Endothelial cell of umbilical vein (primary cell): ENCODE measurements around the gene B4GALT5. TPM values are rescaled to one million over a fixed set of nuclear protein-coding genes. Genes with fewer than 3 reads are reported as not detected.

Experiments
- BruUV-seq: library from RNA; stranded (reverse); fragments of 400-500 nt; replicated peaks from 2 replicates; lab custom pipeline; 2021; lab: Mats Ljungman, UMichigan
- CTCF ChIA-PET: fragments of 300-600, 350-600 bp; sonication (Branson Sonifier 250); formaldehyde crosslinking; loops from one replicate; lab custom pipeline; 2021; ENCODE audit warnings: antibody characterized with exemption, inconsistent platforms; lab: Charles Lee
- POLR2A ChIA-PET: fragments of 300-600, 350-600 bp; sonication (Branson Sonifier 250); formaldehyde crosslinking; loops from one replicate; lab custom pipeline; 2021; ENCODE audit warnings: antibody characterized with exemption, inconsistent platforms; lab: Charles Lee
- DNase-seq: peaks from one replicate; pipeline ENCODE4 v3.0.0-alpha.2; 2011; ENCODE audit warnings: low read depth, low spot score
- FAIRE-seq: peaks from 2 replicates; lab custom pipeline; 2011; peaks lifted over from hg19 to GRCh38; lab: Jason Lieb, UNC
- H2AFZ ChIP-seq: 2 replicates; pipeline ENCODE4 v1.6.0; 2012; ENCODE audit warnings: low read depth, low read length, control low read depth, inconsistent platforms
- H3K27ac ChIP-seq: 2 replicates; pipeline ENCODE4 v1.5.1; 2011; ENCODE audit warnings: low read depth, mild to moderate bottlenecking, control low read depth, low read length, moderate library complexity; ENCODE audit not compliant: insufficient read depth
- H3K27me3 ChIP-seq, 2 experiments: 2 replicates each; pipeline versions ENCODE4 v1.6.0 to v1.6.1; 2011; ENCODE audit warnings: low read length in 2 of 2, mixed read lengths in 1 of 2; ENCODE audit not compliant: control insufficient read depth in 2 of 2, insufficient read depth in 2 of 2
- H3K36me3 ChIP-seq, 2 experiments: 2 replicates in 1 of 2; 3 replicates in 1 of 2; pipeline ENCODE4 v1.5.1; 2011; ENCODE audit warnings: low read length in 2 of 2, mild to moderate bottlenecking in 1 of 2, moderate library complexity in 1 of 2; ENCODE audit not compliant: control insufficient read depth in 2 of 2, insufficient read depth in 2 of 2; ENCODE audit errors: extremely low read depth in 1 of 2
- H3K4me1 ChIP-seq: 3 replicates; pipeline ENCODE4 v1.5.1; 2011; ENCODE audit warnings: mild to moderate bottlenecking, low read length; ENCODE audit not compliant: control insufficient read depth, insufficient read depth; ENCODE audit errors: extremely low read depth
- H3K4me2 ChIP-seq: 2 replicates; pipeline ENCODE4 v1.6.1; 2011; ENCODE audit warnings: low read length, control low read depth, mixed read lengths; ENCODE audit not compliant: insufficient read depth
- H3K4me3 ChIP-seq, 3 experiments: fragments of 200-600 bp in 1 of 3; sonication (generic), shearing (Covaris generic) in 1 of 3; replicated peaks in 1 of 3; 2 replicates each; pipeline ENCODE4 v1.5.1; 2011 to 2016; ENCODE audit warnings: control low read depth in 3 of 3, low read length in 3 of 3, mild to moderate bottlenecking in 2 of 3, inconsistent platforms in 1 of 3, low read depth in 1 of 3, moderate library complexity in 1 of 3; ENCODE audit not compliant: insufficient read depth in 1 of 3
- H3K79me2 ChIP-seq: 2 replicates; pipeline ENCODE4 v1.6.0; 2012; ENCODE audit warnings: low read length, inconsistent platforms; ENCODE audit not compliant: control insufficient read depth, insufficient read depth
- H3K9ac ChIP-seq: replicated peaks from 2 replicates; pipeline ENCODE3; 2011; ENCODE audit warnings: low read length, control low read depth; ENCODE audit not compliant: insufficient read depth; ENCODE audit errors: extremely low read depth
- H3K9me1 ChIP-seq: replicated peaks from 3 replicates; pipeline ENCODE4 v1.6.0; 2011; ENCODE audit warnings: mild to moderate bottlenecking, low read length; ENCODE audit not compliant: control insufficient read depth, insufficient read depth; ENCODE audit errors: extremely low read depth
- H3K9me3 ChIP-seq: replicated peaks from 2 replicates; pipeline ENCODE4 v1.5.1; 2012; ENCODE audit warnings: low read length, inconsistent platforms; ENCODE audit not compliant: control insufficient read depth, insufficient read depth
- H4K20me1 ChIP-seq: replicated peaks from 2 replicates; pipeline ENCODE3; 2011; ENCODE audit warnings: mild to moderate bottlenecking, low read length; ENCODE audit not compliant: control insufficient read depth, insufficient read depth; ENCODE audit errors: extremely low read depth
- EZH2 ChIP-seq: IDR thresholded peaks from 2 replicates; pipeline ENCODE4 v1.6.1; 2012; ENCODE audit warnings: borderline replicate concordance, low read depth, mild to moderate bottlenecking, moderate library complexity, low read length, inconsistent platforms; ENCODE audit not compliant: severe bottlenecking
- FOS ChIP-seq: IDR thresholded peaks from 2 replicates; pipeline ENCODE4 v1.6.1; 2011; ENCODE audit warnings: mild to moderate bottlenecking, low read length, moderate library complexity, borderline replicate concordance; ENCODE audit not compliant: insufficient read depth
- GATA2 ChIP-seq: IDR thresholded peaks from 2 replicates; pipeline ENCODE4 v1.7.0; 2011; ENCODE audit warnings: low read depth, mild to moderate bottlenecking, moderate library complexity, mixed read lengths, low read length; ENCODE audit not compliant: insufficient read length, insufficient read depth
- JUN ChIP-seq: IDR thresholded peaks from 2 replicates; pipeline ENCODE4 v1.6.1; 2011; ENCODE audit warnings: borderline replicate concordance, low read depth; ENCODE audit not compliant: insufficient read length, insufficient read depth
- MYC ChIP-seq: IDR thresholded peaks from one replicate; pipeline ENCODE4 v1.6.1; 2011; ENCODE audit warnings: mild to moderate bottlenecking, low read depth, low read length
- POLR2A ChIP-seq: IDR thresholded peaks from 2 replicates; pipeline ENCODE4 v1.6.1; 2012; ENCODE audit warnings: low read depth, mild to moderate bottlenecking, control low read depth, low read length
- POLR2AphosphoS5 ChIP-seq: IDR thresholded peaks from 2 replicates; pipeline ENCODE4 v1.6.1; 2012; ENCODE audit warnings: low read depth, mild to moderate bottlenecking, control low read depth, low read length, moderate library complexity; ENCODE audit not compliant: insufficient read depth
- dilution Hi-C: fragments of 300-500 bp; cut with MboI; formaldehyde crosslinking; loops from one replicate; pipeline ENCODE4 v1.15.0; 2019; ENCODE audit warnings: low sequenced_read_pairs; ENCODE audit not compliant: extremely low pct_ligation_motif_present
- intact Hi-C: fragments of 100-400 bp; cut with micrococcal nuclease; formaldehyde crosslinking; loops from one replicate; pipeline ENCODE4 v1.10.0; 2022
- polyA plus RNA-seq, 4 experiments: library from polyadenylated mRNA; depleted of rRNA in 3 of 4; stranded (reverse) in 3 of 4; unstranded in 1 of 4; fragments of >200 nt; gene quantifications; 2 replicates each; pipeline versions ENCODE4 v1.2.1 to v1.2.3, GENCODE V29; 2011 to 2012; ENCODE audit warnings: missing spikeins in 1 of 4
- total RNA-seq: library from RNA; stranded (reverse); gene quantifications from 2 replicates; pipeline ENCODE4 v1.2.3, GENCODE V29; 2021
- TF ChIP-seq, protein P1 (sequence below): IDR thresholded peaks from 2 replicates; pipeline ENCODE4 v1.6.1; 2011; ENCODE audit not compliant: insufficient read depth, insufficient read length
- TF ChIP-seq, protein P2 (sequence below), 2 donors: IDR thresholded peaks; 1 replicate in 1 of 2; 2 replicates in 1 of 2; pipeline ENCODE4 v1.5.1; 2011; ENCODE audit warnings: low read length in 2 of 2, mild to moderate bottlenecking in 2 of 2, moderate library complexity in 2 of 2, control low read depth in 1 of 2, inconsistent platforms in 1 of 2, low read depth in 1 of 2; ENCODE audit not compliant: insufficient read depth in 1 of 2; ENCODE audit errors: extremely low read depth in 1 of 2

Gene B4GALT5
- total and polyA plus RNA-seq, 2 donors (not counting 3 experiments of a cell fraction or from before 2014, with no cell fraction given), result 54.4 to 70.1 TPM

GRCh38 chr20:49668181-49668877, 45.3 kb downstream of the B4GALT5 start:
- BruUV-seq, result no TSS peak
- dilution Hi-C loops, result loop anchor here (25.0 kb wide), 1 partner anchor 169 kb away; no protein-coding TSS in a partner anchor
- POLR2A ChIA-PET, result interaction anchor here (0.6 to 0.9 kb wide), 2 partner anchors 122 to 143 kb away, joined by 3 to 5 read pairs; no protein-coding TSS in a partner anchor

More at GRCh38 chr20:49668181-49668877, 45.3 kb downstream of the B4GALT5 start:
- Histone ChIP-seq H3K9ac (no peak overlapping the region), H3K36me3 (peaks cover 0 to 2% of the 10 kb centered on the region in 2 experiments), H2AFZ (no peak overlapping the region), H3K27ac (no peak overlapping the region), H3K4me2 (no peak overlapping the region), H3K79me2 (peaks cover 94% of the 10 kb centered on the region), H4K20me1 (peaks cover 24% of the 10 kb centered on the region), H3K9me3 (no peaks in the 10 kb centered on the region), H3K27me3 (no peaks in the 10 kb centered on the region), H3K4me3 (no peak overlapping the region), H3K9me1 (no peaks in the 10 kb centered on the region), H3K4me1 (no peaks in the 10 kb centered on the region)
- intact Hi-C loops, result no loop called here
- no peak for FAIRE-seq
- CTCF ChIA-PET, result interaction anchor here (1.5 to 1.9 kb wide), 3 partner anchors 11 to 19 kb away, joined by 4 to 13 read pairs (median 4); no protein-coding TSS in a partner anchor
- no peak for DNase-seq
- TF ChIP-seq, protein P1, sequence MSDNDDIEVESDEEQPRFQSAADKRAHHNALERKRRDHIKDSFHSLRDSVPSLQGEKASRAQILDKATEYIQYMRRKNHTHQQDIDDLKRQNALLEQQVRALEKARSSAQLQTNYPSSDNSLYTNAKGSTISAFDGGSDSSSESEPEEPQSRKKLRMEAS, result no peak
- TF ChIP-seq MYC, result no peak
- no peak for TF ChIP-seq POLR2AphosphoS5
- no peak for TF ChIP-seq POLR2A
- TF ChIP-seq, protein P2, sequence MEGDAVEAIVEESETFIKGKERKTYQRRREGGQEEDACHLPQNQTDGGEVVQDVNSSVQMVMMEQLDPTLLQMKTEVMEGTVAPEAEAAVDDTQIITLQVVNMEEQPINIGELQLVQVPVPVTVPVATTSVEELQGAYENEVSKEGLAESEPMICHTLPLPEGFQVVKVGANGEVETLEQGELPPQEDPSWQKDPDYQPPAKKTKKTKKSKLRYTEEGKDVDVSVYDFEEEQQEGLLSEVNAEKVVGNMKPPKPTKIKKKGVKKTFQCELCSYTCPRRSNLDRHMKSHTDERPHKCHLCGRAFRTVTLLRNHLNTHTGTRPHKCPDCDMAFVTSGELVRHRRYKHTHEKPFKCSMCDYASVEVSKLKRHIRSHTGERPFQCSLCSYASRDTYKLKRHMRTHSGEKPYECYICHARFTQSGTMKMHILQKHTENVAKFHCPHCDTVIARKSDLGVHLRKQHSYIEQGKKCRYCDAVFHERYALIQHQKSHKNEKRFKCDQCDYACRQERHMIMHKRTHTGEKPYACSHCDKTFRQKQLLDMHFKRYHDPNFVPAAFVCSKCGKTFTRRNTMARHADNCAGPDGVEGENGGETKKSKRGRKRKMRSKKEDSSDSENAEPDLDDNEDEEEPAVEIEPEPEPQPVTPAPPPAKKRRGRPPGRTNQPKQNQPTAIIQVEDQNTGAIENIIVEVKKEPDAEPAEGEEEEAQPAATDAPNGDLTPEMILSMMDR (IDR thresholded peaks at IDR 0.05; ENCODE audit: extremely low read depth in 1 of 2, insufficient read depth in 1 of 2, low read depth in 1 of 2, low read length in 2 of 2), result no peak
- TF ChIP-seq JUN, result no peak
- TF ChIP-seq EZH2, result no peak
- no peak for TF ChIP-seq GATA2
- TF ChIP-seq FOS, result no peak
